SK-MEL-5 (cell line): Measurements from ENCODE around the gene CACNB2. TPM values are rescaled to one million over a fixed set of nuclear protein-coding genes. Genes with fewer than 3 reads are reported as not detected.

Experiments
- DNase-seq: peaks from one replicate; pipeline ENCODE4 v3.0.0-alpha.2; 2016; ENCODE audit warnings: low read depth, low spot score
- in situ Hi-C: cut with HindIII; loops from 2 replicates; pipeline ENCODE4 v1.10.0; 2016; ENCODE audit warnings: low sequenced_read_pairs, high pct_unique_total_duplicates, low pct_unique_long_range_greater_than_20kb
- total RNA-seq: library from RNA; depleted of rRNA; stranded (reverse); fragments of >200 nt; shearing (Covaris generic); gene quantifications from 2 replicates; pipeline ENCODE4 v1.2.3, GENCODE V29; 2014

CACNB2 gene
- total RNA-seq, 1 experiment from 2014 or later, result not detected

DNA sequence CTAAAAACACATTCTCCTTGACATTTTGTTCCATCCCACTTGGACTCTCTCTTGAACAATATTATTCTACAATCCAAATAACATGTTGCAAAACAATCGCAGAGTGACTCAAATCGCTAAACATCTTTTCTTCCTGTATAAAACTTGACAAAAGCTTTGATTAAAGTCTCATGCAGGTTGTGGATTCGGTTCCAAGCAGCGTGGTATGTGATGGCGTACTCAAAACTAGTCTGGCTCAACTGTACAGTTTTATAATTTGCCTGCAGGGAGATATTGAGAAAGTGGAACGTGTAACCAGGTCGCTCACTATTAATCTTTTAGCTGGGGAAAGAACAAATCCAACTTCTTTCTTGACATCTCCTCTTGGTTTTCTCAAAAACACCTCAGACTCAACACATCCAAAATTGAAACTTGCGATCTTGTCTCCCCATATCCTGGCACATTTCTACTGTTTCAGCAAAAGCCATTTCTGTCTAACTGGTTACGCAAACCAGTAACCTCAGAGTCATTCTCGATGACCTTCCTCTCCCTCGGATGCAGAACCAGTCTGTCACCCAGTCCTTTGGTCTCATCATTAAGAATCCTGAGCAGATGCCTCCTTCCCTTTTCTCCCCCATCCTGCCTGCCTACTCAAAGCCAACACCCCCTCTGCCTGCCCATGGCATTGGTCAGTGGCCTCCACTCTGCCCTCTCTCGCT lies 100.1 kb downstream of the CACNB2 start:
- in situ Hi-C loops, result no loop called here
- no peak for DNase-seq

DNA sequence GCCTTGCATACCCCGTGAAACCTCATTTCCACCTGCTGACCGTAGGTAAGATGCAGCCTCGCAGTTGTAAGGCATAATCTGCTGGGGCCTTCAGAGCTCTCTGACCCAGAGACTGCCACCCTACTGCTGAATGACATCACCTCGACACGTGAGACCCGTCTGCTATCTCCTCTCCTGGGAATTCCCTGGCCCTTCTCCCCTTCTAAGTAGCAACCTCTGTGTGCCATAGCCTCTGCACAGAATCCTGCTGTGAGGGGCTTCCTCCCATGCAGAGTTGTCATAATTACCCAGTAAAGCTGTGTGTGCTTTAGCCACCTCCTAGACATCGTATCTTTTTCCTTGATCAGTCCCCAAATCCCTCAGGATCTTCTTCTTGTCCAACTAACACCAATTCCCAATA lies 106.7 kb downstream of the CACNB2 start:
- in situ Hi-C loops, result no loop called here
- no peak for DNase-seq

DNA sequence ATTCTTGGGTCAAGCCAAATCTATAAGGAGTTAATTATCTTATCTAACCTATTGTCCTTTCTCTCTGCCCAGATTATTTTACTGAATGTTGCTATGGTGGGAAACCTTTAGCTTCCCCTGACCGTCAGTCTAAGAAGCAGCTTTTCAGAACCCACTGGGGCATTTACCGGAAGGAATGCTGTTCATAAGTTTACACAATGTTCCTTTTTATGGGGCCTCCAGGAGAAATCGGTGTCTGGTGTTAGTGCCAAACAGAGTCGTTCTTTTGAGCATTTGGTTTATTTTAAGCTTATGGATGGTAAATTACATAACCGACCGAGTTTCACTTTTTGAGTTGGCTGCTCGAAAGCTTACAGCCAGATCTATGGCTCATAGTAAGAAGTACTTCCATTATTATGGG lies 111.9 kb downstream of the CACNB2 start:
- in situ Hi-C loops, result no loop called here
- peak; percentile 63 for DNase-seq

DNA sequence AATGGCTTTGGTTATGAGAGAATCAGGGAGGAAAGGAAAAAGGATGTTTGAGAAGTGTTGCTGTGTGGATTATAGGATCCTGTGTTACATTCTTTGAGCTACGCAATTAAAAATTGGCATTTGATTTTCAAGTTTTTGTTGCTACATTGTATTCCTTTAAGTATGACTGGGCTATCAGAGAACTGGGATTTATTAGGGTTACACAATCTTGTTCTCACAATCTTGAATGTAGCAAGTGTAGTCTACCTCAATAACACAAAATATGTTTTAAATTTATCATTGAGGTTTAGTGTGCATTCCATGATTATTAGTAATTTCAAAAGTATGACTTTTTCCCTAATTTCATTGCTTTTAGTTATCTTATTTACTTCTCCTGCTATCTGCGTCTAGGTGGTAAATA lies 113.9 kb downstream of the CACNB2 start:
- DNase-seq, result no peak
- in situ Hi-C loops, result no loop called here

DNA sequence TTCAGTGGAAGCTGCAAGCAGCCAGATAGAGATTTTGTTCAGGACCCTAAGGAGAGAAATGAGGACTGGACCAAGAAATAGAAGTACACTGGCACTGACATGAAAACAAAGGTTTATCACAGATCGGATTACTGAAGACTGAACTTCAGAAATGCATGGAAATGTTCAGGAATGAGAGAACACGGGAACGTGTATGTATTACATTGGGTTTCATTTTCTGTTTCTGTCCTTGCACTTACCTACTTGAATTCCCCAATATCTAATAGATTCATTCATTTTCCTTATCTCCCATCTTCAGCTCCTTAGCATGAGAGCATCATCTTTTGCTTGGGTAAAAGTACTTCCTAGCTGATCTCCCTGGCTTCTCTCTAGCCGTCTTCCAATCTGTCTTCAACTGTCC lies 114.5 kb downstream of the CACNB2 start:
- in situ Hi-C loops, result no loop called here
- no peak for DNase-seq

DNA sequence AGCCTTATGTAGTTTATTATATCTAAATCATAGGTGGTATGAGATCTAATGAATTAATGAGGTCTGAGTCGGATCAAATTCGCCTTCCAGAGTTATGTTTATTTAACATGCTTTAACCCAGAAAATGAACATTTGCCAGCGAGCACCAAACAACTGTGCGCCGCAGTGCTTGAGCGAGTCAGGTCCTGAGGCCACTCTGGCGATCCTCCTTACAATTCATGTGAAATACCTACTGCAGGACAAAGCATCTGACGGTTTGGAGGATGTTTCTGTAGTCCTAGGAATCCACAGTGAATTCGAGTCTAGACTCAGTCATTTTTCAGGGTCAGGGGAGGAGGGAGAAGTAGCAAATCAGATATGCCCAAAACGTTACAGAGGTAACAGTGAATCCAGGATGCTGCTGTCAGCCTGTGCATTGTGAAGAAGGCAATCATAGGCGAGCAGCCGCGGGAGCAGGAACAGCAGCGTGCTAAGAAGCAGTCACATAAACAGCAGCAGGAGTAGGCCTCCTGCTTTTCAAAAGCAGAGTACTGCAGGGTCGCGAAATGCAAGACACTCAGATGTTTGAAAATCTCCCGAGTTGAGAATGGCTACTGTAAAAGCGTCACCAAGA lies 120.2 kb downstream of the CACNB2 start:
- DNase-seq, result no peak
- in situ Hi-C loops, result no loop called here

DNA sequence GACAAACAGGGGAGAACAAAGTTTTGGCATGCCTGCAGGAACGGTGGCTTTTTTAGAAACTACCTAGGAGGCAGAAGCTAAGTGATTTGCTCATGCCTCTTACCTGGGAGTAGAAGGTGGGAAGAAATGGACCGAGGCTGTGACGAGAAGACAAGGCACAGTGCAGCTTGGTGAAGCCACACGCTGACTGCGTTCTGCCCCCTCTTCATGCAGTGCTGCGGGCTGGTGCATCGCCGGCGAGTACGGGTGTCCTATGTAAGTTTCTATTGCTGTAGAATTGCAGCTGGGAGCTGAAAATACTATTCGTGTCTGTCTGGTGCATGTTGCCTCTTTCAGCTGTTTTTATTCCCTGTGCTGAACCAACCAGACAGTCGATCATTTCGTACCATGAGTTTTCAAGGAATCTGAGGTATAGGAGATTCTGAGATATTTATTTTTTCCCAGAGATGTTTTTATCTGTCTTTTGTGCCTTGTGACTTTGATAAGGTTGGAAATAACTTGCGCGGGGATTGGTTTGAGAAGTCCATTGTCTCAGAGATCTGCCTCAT lies 120.9 kb downstream of the CACNB2 start:
- DNase-seq, result no peak
- in situ Hi-C loops, result no loop called here

DNA sequence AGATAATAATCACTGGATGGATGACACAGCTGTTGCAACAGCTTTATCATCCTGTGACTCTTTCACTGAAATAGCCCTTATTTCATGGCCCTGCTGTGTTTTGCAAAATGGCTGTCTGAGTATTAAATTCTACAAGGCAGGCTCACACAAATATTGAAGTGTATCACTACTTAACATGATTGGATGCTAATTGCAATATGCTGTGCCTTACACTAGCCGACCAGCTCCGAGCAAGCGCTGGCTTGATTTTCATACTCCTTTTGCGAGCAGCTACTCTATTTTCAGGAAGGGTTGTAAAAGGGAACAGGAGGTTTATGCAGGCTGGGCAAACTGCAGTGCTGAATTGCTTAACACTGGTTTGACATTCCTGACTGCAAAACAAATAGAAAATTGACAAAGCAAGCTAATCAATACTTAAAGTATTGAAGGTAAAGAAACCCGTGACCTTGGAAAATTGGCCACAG lies 121.6 kb downstream of the CACNB2 start:
- in situ Hi-C loops, result no loop called here

DNA sequence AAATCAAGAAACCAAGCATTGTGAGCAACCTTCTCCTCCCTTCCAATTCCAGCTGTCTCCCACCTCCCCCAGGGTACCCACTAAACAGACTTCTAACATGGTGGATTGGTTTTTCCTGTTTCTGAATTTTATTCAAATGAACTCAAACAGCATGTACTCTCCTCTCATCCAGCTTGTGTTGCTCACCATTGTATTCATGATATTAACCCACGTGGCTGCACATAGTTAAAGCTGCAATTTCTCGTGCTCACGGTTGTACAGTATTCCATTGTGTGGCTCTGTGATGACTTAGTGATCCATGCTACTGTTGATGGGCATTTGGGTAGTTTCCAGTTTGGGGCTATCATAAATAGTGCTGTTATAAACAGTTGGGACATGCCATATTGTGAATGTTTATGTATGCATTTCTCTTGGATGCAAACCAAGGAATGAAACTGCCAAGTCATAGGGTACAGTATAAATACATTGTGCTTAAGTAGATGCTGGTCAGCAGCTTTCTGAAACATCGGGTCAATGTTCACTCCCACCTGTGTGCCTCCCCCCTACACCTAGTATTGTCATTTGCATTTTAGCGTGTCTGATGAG lies 124.3 kb downstream of the CACNB2 start:
- peak; percentile 3 for DNase-seq
- in situ Hi-C loops, result no loop called here

More for the DNA sequence above, 121.6 kb downstream of the CACNB2 start:
- DNase-seq, result no peak

DNA sequence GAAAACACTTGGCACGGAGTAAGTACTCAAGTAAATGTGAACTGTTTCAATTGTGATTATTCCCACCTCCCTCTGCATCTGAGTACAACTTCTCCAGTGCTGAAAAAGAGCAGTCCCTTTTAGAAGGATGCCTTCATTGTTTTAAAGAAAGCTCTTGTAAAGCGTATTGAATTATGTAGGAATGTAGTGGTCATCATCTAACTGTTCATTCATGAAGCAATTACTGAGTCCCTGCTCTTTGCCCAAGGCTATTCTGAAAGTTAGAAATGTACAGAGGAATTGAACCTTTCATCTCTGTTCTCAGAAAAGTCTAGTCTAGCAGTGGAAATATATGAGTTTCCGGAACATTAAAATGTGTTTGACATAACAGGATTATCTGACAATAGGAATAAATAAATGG lies 127.8 kb downstream of the CACNB2 start:
- in situ Hi-C loops, result no loop called here
- DNase-seq, result peak; percentile 25

DNA sequence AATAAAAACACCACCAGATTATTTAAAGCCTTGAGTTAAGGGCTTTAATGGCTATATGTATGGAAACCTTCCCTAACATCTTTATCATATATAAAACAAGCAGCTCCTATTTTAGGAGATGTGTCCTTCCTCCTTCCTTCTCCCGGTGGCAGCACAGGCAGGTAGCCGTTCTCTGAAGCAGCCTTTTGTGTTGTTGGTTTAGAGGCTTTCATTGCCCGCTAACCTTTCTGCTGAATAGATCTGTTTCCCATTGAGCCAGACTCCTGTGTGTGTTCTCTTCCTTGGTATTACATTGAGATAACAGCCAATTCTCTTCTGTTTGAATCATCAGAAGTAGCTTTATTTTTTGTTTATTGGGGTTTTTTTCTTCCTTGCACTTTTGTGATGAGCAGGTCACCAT lies 131.3 kb downstream of the CACNB2 start:
- DNase-seq, result no peak
- in situ Hi-C loops, result no loop called here

DNA sequence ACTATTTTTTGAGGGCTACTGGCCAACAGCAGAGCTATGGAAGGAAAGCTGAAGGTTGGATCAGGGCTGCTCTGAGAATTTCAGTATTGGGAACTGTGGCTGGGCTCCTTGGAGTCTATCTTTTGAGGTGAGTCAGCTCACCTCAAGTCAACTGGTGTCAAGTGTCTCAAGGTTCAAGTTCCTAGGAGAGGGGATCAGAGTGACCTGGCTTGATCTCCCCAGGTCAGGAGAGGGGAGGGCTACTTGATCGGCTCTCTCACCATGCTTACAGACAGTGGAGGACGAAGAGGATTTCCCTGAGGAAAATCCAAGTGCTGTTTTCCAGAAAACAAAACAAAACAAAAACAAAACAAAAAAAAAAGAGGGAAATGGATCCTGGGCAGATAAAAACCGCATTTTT lies 132.8 kb downstream of the CACNB2 start:
- no peak for DNase-seq
- in situ Hi-C loops, result no loop called here

DNA sequence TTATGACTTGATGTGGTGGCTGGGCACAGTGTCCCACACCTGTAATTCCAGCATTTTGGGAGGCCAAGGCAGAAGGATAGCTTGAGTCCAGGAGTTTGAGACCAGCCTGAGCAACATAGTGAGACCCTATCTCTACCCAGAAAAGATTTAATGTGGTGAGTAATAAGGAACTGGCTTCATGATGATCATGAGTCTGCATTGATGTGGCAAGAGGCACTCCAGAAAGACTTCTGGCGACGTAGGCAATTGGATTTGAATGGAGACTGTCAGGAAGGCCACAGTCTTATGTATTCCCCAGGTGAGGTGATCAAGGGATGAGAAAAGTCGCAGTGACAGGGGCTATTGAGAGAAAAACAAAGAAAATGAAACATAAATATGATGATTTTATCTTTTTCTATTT lies 138.0 kb downstream of the CACNB2 start:
- in situ Hi-C loops, result no loop called here
- DNase-seq, result no peak

DNA sequence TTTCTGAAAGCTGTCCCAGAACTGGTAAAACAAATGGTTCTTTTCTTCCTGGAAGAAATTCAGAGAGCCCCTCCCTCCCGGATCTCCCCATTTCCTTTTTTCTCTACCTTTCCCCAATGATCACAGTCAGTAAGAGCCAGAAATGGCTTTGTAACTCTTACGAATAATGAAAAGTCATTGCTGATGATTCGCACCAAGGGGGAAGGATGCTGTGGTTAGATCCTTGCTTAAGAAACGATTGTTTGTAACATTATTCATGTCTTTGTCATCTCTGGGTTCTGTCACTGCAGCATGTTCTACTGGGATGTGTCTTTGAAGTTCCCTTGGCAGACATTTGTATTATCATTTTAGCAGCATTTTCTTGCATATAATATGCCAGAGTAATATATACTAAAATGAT lies 138.9 kb downstream of the CACNB2 start:
- in situ Hi-C loops, result no loop called here
- no peak for DNase-seq

DNA sequence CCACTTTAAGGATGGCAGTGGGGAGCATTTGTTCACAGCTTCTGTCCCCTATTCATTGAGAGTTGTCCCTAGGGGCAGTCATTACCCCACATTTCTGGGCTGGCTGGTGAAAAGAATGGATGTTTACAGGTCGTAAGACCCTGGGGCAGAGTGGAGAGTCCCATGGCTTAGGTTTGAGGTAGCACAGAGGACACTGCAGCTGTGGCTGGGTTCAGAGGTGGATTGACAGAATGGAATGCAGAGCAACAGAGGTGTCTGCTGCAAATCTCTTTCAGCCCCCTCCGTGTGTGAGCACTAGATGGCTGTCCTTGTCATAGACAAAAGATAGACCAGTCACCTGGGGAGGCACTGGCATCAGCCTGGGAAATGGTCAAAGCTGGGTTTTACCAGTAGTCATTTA lies 141.9 kb downstream of the CACNB2 start:
- DNase-seq, result no peak
- in situ Hi-C loops, result no loop called here

DNA sequence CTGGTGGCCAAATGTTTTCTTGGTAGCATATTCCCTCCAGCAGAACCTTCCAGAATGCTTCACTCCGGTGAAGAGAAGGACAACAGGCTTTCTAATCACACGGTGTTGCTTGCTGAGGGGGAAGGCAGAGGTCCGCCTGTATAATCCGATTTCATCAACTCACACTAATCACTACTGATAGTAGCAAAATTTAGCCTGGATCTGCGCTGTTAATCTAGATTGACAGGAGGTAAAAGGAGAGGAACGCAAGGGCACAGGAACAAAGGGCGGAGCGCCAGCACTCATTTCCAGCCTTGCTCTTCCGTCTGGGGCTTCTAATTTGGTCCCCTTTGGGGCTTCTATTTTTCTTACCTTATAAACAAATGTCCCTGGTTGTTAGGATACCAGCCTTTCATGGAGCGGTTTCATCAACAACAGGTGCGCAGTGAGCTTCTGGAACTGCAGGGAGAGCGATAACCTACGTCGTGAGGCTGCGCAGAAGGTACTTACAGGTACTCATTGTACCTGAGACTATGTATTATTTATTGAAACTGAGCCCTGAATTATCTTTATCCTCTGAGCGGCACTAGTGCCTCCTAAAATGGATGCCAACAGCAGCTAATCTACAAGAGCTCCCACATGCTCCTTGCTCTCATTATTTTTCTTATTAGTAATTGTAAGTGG lies 150.6 kb downstream of the CACNB2 start:
- DNase-seq, result no peak
- in situ Hi-C loops, result no loop called here

DNA sequence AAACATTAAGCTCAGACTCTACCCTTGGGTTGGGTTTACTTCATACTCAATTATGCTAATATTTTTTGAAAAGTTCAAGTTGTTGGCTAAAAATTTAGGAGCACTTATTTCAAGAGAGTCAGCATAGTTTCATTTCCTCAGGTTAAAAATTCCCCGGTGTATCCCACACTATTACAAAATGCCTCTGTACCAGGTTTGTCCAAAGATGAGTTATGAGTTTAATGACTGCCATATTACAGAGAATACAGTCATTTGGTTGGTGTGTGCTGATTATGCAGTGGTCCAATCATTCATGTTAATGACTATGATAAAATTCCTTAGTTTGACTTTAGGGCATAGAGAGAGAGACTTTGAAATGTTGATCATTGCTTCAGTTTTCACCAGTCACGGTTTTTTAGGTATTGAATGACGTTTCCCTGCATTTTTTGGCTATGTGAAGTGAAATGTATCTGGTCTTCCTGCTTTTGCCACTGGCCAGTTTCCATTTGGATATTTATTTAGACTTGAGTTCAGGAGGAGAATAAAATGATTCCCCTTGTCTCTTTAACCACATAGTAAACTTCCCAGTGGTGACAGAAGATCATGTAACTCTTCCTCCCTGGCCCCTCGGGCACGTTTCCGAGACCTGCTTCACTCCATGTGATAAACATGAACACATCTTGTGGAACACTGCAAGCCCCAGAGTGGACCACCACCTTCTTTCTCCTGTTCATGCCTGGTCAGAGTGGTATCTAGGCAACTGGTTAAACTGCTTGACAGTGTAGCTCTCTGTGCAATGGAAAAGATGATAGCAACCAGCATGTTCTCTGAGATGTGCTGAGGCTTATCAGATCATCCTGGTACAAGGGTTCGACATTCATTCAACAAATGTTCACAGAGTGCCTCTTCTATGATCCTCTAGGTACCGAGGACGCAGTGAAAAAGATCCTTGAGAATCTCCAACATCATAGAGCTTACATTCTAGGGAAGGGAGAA lies 153.6 kb downstream of the CACNB2 start:
- DNase-seq, result no peak
- in situ Hi-C loops, result no loop called here
